ENCODE data around the gene GFRA4.
A peak's percentile ranks its signal among the peaks of the same experiment; 100 is the strongest.

The GFRA4 gene

GRCh38 chr20:3663031-3663701 lies at the start of gene GFRA4:
Gene GFRA4, minus strand, starts transcription at chr20:3663399. Its CDS starts 0 bp downstream, at chr20:3663399.
- no peak for DNase-seq (ENCODE audit: low read depth)

- DNase-seq (ENCODE audit: low read depth), result no peak
These were observed 49.2 kb upstream of the GFRA4 start, which contains the start of gene SIGLEC1 for GRCh38 chr20:3712279-3712873. Gene SIGLEC1, minus strand, starts transcription at chr20:3712600. Its CDS starts 5,472 bp downstream, at chr20:3707128.

- no peak for DNase-seq (ENCODE audit: low read depth)
These were observed 48.3 kb upstream of the GFRA4 start for GRCh38 chr20:3711484-3711941.

GRCh38 chr20:3710703-3711483 lies 47.7 kb upstream of the GFRA4 start:
- peak; percentile 62 for DNase-seq (ENCODE audit: low read depth)

- no peak for DNase-seq (ENCODE audit: low read depth)
These were observed 46.8 kb upstream of the GFRA4 start for GRCh38 chr20:3710011-3710466.

- no peak for DNase-seq (ENCODE audit: low read depth)
These were observed 44.3 kb upstream of the GFRA4 start for GRCh38 chr20:3707508-3707899.

- DNase-seq (ENCODE audit: low read depth), result no peak
These were observed 43.7 kb upstream of the GFRA4 start for GRCh38 chr20:3706774-3707507.

GRCh38 chr20:3705970-3706739 lies 43.0 kb upstream of the GFRA4 start:
- DNase-seq (ENCODE audit: low read depth), result no peak

GRCh38 chr20:3705491-3705969 lies 42.3 kb upstream of the GFRA4 start:
- DNase-seq (ENCODE audit: low read depth), result no peak

GRCh38 chr20:3704087-3704486 lies 40.9 kb upstream of the GFRA4 start:
- no peak for DNase-seq (ENCODE audit: low read depth)

- DNase-seq (ENCODE audit: low read depth), result no peak
These were observed 39.6 kb upstream of the GFRA4 start for GRCh38 chr20:3702611-3703391.

- DNase-seq (ENCODE audit: low read depth), result no peak
These were observed 38.1 kb upstream of the GFRA4 start for GRCh38 chr20:3701061-3701998.

GRCh38 chr20:3699037-3699436 lies 35.8 kb upstream of the GFRA4 start:
- DNase-seq (ENCODE audit: low read depth), result no peak

- DNase-seq (ENCODE audit: low read depth), result no peak
These were observed 35.4 kb upstream of the GFRA4 start for GRCh38 chr20:3698591-3699001.

- no peak for DNase-seq (ENCODE audit: low read depth)
These were observed 34.5 kb upstream of the GFRA4 start for GRCh38 chr20:3697588-3698305.

- DNase-seq (ENCODE audit: low read depth), result no peak
These were observed 33.8 kb upstream of the GFRA4 start for GRCh38 chr20:3696745-3697587.

GRCh38 chr20:3696200-3696599 lies 33.0 kb upstream of the GFRA4 start:
- no peak for DNase-seq (ENCODE audit: low read depth)

GRCh38 chr20:3694864-3695263 lies 31.7 kb upstream of the GFRA4 start:
- DNase-seq (ENCODE audit: low read depth), result no peak
